ENCODE data around the gene NTM. TPM values are rescaled to one million over a fixed set of nuclear protein-coding genes. Genes with fewer than 3 reads are reported as not detected.
A peak's percentile ranks its signal among the peaks of the same experiment; 100 is the strongest.

The NTM gene
- total RNA-seq, 1 donor from 2014 or later, result 10.8 TPM

GRCh38 chr11:131503017-131503416, 132.6 kb downstream of the NTM start:
- no peak for DNase-seq

- DNase-seq, result no peak
These were observed 134.0 kb downstream of the NTM start for GRCh38 chr11:131504199-131504949.

- no peak for DNase-seq
These were observed 135.9 kb downstream of the NTM start for GRCh38 chr11:131506348-131506747.

- DNase-seq, result no peak
These were observed 140.2 kb downstream of the NTM start for GRCh38 chr11:131510662-131511061.

GRCh38 chr11:131511794-131512193, 141.4 kb downstream of the NTM start:
- DNase-seq, result no peak

- DNase-seq, result no peak
These were observed 141.8 kb downstream of the NTM start for GRCh38 chr11:131512228-131512627.

DNA sequence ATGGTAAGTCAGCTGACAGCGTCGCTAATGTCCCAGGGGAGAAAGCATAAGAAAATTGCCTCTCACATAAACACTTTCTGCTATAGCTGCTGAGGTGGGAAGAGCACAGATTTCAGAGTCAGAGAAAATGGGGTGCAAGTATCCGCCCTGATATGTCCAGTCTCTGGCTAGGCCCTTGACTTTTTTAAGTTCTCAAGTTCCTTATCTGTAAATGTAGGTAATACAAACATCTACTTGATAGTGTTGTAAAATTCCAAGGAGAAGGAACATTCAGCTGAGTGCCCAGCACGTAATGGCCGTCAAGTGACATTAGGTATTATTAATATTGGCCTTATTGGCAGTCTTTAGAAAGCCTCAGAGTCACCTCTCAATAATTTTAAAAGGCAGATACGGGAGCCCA, 143.6 kb downstream of the NTM start:
- no peak for DNase-seq

GRCh38 chr11:131518305-131518838, 148.0 kb downstream of the NTM start:
- peak; percentile 24 for DNase-seq

GRCh38 chr11:131522851-131523250, 152.4 kb downstream of the NTM start:
- DNase-seq, result no peak

- DNase-seq, result no peak
These were observed 160.0 kb downstream of the NTM start for GRCh38 chr11:131530407-131530806.

- DNase-seq, result peak; percentile 75
These were observed 162.7 kb downstream of the NTM start for GRCh38 chr11:131533149-131533548.

DNA sequence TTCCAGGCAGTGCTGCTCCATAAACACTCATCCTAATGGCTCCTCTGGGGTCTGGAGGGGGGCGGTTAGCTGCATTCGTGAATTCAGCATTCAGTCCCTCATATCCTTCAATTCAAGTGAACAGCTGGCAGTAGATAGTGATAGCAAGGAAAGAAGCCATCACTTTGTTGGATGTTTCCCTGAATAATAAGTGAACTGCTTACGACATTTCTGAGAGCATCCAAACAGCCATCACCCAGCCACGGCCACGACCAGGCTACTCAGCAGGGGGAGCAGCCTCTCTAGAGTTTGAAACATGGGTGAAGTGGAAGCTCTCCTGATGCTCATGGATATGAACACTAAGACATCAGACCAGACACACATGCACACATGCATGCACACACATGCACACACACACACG, 163.6 kb downstream of the NTM start:
- DNase-seq, result no peak

- DNase-seq, result no peak
These were observed 164.2 kb downstream of the NTM start for GRCh38 chr11:131534611-131535010.

DNA sequence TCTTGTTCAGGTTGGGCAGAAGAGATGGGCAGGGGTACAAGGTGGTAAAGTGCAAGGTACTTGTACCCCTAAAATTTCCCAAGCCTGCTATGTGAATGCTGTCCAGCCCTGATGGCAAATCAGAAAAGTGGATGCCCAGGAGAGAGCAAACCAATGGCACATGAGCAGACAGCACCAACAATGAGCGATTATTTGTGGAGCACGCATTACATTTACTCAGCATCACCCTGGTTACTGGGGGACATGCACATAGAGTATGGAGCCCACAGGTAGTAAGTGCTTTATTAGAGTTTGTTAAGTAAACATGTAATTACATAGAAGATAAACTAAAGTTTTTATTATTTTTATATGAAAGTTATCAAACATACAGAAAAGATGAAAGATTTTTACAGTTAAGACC, 165.7 kb downstream of the NTM start:
- no peak for DNase-seq

DNA sequence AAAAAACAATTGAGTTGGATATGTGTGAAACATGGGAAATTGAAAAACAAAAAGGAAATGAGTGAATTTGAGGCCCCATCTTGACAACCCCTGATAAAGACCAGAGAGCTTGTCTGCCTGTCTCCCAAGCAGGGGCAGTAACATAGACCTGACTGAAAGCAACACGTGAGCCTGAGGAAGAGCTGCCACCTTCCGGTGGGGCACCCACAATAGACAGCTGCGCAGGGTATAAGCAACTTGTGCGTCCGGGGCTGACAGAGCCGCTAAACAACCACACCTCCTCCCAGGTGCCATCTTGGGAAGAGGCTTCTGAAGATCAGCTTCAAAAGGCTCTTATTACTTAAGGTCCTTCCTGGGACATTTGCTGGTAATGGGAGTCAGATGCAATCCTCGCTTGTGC, 166.8 kb downstream of the NTM start:
- DNase-seq, result no peak

GRCh38 chr11:131537748-131538147, 167.3 kb downstream of the NTM start:
- no peak for DNase-seq

DNA sequence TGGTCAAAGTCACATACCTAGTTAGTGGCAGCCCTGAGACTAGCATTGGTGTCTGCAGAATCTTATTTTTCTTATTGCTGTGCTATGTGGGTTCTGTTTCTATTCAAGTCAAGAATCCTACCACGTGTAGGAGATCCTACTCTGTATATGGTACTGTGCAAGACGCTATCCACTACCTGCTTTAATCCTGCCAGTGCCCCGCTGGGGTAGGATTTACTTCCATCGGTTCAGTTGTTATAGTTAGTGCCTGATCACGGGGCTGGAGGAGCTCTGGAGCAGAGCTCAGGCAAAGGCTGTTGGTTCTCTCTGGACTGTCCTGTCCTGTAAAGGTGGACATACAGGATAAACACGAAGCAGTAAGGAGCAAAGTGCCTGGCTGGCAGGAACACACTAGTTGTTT, 167.9 kb downstream of the NTM start:
- DNase-seq, result no peak

DNA sequence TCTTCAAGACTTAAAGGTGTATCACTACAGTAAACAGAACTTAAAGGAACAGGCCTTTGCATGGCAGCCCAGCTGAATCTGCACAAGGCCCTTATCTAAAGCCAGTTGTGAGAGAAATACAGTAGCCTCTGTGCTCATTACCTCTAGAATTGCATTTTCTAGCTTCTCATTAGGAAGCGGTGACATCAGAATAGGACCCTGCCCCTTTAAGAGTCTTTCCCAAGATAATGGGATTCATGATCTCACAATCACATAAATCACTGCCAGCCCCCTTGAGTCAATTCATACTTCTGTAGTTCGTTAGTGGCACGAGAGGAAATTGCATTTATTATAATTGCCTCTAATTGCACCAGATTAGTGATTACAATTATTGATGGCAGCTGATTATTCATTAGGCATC, 170.3 kb downstream of the NTM start:
- DNase-seq, result no peak

DNA sequence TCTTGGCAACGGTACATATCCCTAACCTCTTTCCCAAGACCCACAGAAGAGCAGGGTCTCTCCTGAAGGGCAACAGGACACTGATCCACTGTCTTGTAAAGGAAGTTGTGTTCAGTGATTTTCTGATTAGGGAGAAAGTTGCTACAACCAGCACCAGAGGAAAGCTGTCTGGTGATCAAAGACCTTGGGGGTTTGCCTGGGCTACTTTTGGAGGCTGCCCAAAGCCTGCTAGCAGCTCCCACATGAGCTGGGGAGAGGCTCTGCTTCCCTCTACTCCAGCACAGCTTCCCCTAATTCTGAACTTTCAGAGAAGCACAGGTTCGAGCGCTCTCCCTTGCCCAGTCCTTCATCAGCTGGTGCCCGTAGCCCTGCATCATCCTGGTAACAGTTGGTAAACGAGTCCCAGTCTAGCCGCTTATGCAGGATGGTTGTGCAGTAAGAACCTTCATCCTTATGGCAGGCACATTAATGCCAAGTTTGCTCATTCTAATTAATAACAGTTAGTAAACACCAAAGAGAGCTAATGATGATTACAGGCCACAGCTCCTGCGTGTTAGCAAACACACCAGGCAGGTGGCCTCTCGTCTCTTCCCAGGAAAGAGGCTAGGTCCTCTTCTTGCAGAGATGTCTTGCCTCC, 173.1 kb downstream of the NTM start:
- DNase-seq, result no peak

DNA sequence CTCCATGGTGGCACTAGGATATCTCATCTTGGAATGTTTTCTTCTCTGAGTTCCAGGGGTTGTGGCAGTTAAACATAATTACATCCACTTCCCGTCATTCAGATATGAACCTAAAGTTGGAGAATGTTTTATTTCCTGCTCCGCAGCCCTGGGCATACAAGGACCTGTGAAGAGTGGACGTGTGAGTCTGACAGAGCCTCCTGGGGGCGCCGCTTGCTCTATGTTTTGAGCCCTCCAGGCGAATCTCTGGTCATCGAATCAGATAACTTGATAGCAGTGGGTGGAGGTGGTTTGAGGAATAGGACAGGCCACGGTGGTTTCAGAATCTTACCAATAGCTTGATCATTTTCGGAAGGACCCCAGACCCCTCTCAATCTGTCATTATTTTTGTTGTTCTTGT, 174.2 kb downstream of the NTM start:
- no peak for DNase-seq

DNA sequence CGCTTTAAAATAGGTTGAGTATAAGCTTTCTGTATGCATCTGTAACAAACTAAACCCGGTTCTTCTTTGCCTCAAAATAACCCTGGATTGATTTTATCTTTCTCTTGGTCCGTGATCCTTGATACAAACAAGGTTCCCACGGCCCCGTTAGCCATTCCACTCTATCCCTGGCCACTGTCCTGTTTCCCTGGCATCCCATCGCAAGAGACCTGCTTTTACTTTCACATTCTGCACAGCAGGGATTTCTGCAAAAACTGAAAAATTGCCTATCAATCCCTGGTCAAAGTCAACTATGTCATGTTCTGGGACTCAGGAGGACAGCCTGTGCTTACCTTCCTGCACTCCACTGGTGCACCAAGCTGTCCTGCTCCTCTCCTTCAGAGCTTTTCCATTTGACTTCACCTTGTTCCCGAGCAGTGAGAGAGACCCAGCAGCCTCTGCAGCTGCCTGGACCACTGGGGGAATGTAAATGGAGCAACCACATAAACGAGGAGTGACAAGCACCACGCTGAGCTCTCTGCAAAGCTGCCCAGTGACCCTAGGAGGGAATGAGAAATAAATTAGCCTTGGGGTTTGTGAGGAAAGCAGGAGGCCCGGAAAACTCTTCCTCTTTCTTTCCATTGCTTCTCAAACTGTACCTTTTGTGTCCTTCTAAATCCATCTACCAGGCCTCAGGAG, 175.9 kb downstream of the NTM start:
- no peak for DNase-seq

GRCh38 chr11:131549099-131549498, 178.7 kb downstream of the NTM start:
- no peak for DNase-seq

DNA sequence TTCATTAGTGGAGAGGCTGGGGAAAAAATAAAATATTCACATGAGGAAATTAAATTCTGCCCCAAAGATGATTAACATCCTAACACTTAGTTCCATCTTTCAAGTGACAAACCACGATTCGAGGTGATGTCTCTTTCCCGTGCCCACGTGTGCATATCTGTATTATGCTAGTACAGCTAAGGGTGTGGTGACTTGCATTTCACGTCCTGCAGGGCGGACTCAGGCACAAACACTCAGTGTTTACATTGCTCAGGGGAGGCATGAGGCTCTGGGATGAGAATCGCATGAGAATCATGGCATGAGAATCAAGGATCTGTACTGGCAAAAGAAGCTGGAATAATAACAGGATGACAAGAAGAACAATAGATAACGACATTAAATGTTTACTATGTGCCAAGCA, 179.4 kb downstream of the NTM start:
- DNase-seq, result no peak

All from skin of body (tissue), 2 donors.